Ureter (tissue), 1 donor: Measurements from ENCODE around the gene CALCB. TPM values are rescaled to one million over a fixed set of nuclear protein-coding genes. Genes with fewer than 3 reads are reported as not detected.

Experiments
- DNase-seq: peaks from one replicate; pipeline ENCODE4 v3.0.0-alpha.2; 2020; ENCODE audit warnings: low spot score
- total RNA-seq: library from RNA; stranded (reverse); gene quantifications from one replicate; pipeline ENCODE4 v1.2.4, GENCODE V29; 2023
- donor health status: DM: yes; HTN: yes; CAD: no.

CALCB gene
- total RNA-seq, 1 donor from 2014 or later = 0.18 TPM

DNA sequence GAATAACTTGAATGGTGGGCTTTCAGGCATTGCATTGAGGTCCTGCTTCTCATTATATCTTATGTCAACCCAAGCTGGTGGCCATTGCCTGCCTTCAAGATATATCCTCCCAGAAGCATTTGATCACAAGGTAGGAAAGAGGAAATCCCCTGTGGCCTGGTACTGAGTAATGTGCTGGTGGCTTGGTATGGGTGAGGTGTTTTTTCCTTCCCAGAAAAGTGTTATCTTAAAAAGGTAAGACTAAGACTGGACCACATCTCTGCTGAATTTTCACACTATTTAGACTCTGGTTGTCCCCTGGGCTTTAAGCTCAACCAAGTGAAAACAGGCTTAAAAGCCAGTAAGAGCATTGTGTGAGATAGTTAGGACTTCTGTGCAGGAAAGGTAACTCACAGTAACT is 45.0 kb downstream of the CALCB start:
- no peak for DNase-seq

GRCh38 chr11:15119352-15119751 is 46.0 kb downstream of the CALCB start:
- DNase-seq = no peak

DNA sequence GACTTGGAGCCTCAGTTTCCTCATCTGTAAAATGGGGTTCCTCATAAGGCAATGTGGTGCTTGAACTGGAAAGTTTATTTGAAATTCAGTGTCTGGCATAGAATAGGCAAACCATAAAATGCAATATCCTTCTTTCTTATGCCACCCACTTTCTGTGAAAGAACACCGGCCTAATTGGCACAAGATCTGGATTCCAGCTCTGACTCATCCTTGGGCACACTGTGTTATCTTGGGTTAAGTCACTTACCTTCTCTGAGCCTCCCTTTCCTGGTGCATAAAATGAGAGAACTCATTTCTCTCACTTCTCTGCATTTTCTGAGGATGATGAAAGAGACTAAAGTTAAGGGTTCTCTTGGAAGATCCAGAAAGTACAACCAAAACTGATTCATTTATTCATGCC is 46.4 kb downstream of the CALCB start:
- DNase-seq = no peak

GRCh38 chr11:15123849-15124248 is 50.5 kb downstream of the CALCB start:
- DNase-seq = no peak

GRCh38 chr11:15124528-15124927 is 51.1 kb downstream of the CALCB start:
- DNase-seq = no peak

DNA sequence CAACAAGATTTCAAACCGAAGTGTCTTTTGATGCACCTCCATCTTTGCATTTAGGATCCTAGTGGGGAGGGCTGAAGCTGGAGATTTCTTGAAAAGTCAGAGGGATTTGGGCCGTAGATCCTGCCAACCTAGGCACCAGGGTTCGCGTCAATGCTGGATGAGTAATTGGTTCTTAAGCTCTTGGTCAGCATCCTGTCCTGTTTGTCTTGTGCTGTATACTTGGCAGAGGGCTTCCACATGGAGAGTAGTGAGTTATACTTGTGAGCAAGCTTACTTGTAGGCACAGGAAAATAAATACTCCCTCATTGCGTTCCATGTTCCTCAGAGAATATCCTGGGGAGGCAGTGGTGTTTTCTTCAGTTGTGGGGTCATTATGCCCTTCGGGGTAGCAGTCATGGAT is 53.9 kb downstream of the CALCB start:
- DNase-seq = no peak

Other genes starting within 250 kb of the CALCB start
- 17.3 TPM for gene CYP2R1, start 181.4 kb upstream of the CALCB start, total RNA-seq
- not detected for gene CALCA, start 101.2 kb upstream of the CALCB start, total RNA-seq
- 1.7 TPM for gene INSC, start 41.3 kb downstream of the CALCB start, total RNA-seq